NCI-H1930 (cell line): Measurements from ENCODE around the gene TMEM203.
A peak's percentile ranks its signal among the peaks of the same experiment; 100 is the strongest.

Experiments used
- DNase-seq, 2 experiments: peaks; one replicate each; lab custom pipeline; 2025; lab: John Stamatoyannopoulos, UW

The TMEM203 gene

GRCh38 chr9:137217276-137218211, 12.1 kb upstream of the TMEM203 start:
- DNase-seq, result no peak

GRCh38 chr9:137216188-137216965, 10.9 kb upstream of the TMEM203 start:
- DNase-seq, result no peak

GRCh38 chr9:137215196-137215986, 9.9 kb upstream of the TMEM203 start:
- no peak for DNase-seq

GRCh38 chr9:137214620-137215019, 9.2 kb upstream of the TMEM203 start:
- no peak for DNase-seq

- DNase-seq, result no peak
Observed at GRCh38 chr9:137213160-137214060, 8.0 kb upstream of the TMEM203 start.

GRCh38 chr9:137212520-137212919, 7.1 kb upstream of the TMEM203 start:
- no peak for DNase-seq

- DNase-seq, result no peak
Observed at GRCh38 chr9:137211532-137211931, 6.1 kb upstream of the TMEM203 start.

GRCh38 chr9:137206602-137207001, 1.2 kb upstream of the TMEM203 start:
- no peak for DNase-seq

- DNase-seq, result no peak
Observed at GRCh38 chr9:137204731-137205125, 720 bp downstream of the TMEM203 start.

- no peak for DNase-seq
Observed at GRCh38 chr9:137202966-137203365, 2.5 kb downstream of the TMEM203 start.

- no peak for DNase-seq
Observed at GRCh38 chr9:137201205-137201868, 4.1 kb downstream of the TMEM203 start.

- peak; percentile 99 for DNase-seq
Observed at GRCh38 chr9:137200311-137201204, 4.9 kb downstream of the TMEM203 start, which contains the start of gene TPRN. TSS of gene TPRN (minus strand) at chr9:137200741. CDS start at chr9:137200711, 30 bp downstream.

GRCh38 chr9:137199411-137200121, 5.9 kb downstream of the TMEM203 start:
- DNase-seq, result no peak

GRCh38 chr9:137198902-137199283, 6.6 kb downstream of the TMEM203 start:
- DNase-seq, result no peak

- no peak for DNase-seq
Observed at GRCh38 chr9:137198051-137198901, 7.2 kb downstream of the TMEM203 start.

- DNase-seq, result no peak
Observed at GRCh38 chr9:137195525-137196220, 9.8 kb downstream of the TMEM203 start.

- no peak for DNase-seq
Observed at GRCh38 chr9:137194909-137195308, 10.5 kb downstream of the TMEM203 start.
